AG09319 (cell line): ENCODE data around the gene FILIP1.

Source experiments
- DNase-seq: peaks from one replicate; pipeline ENCODE4 v3.0.0-alpha.2; 2010; ENCODE audit warnings: low read depth; ENCODE audit errors: extremely low read depth
- TF ChIP-seq, protein P1 (sequence below): IDR thresholded peaks from 2 replicates; pipeline ENCODE4 v1.5.1; 2011; ENCODE audit warnings: low read depth, mild to moderate bottlenecking, inconsistent platforms, low read length, moderate library complexity

FILIP1 gene

GRCh38 chr6:75391276-75391675, 102.3 kb downstream of the FILIP1 start:
- no peak for DNase-seq
- TF ChIP-seq, protein P1, sequence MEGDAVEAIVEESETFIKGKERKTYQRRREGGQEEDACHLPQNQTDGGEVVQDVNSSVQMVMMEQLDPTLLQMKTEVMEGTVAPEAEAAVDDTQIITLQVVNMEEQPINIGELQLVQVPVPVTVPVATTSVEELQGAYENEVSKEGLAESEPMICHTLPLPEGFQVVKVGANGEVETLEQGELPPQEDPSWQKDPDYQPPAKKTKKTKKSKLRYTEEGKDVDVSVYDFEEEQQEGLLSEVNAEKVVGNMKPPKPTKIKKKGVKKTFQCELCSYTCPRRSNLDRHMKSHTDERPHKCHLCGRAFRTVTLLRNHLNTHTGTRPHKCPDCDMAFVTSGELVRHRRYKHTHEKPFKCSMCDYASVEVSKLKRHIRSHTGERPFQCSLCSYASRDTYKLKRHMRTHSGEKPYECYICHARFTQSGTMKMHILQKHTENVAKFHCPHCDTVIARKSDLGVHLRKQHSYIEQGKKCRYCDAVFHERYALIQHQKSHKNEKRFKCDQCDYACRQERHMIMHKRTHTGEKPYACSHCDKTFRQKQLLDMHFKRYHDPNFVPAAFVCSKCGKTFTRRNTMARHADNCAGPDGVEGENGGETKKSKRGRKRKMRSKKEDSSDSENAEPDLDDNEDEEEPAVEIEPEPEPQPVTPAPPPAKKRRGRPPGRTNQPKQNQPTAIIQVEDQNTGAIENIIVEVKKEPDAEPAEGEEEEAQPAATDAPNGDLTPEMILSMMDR: no peak

DNA sequence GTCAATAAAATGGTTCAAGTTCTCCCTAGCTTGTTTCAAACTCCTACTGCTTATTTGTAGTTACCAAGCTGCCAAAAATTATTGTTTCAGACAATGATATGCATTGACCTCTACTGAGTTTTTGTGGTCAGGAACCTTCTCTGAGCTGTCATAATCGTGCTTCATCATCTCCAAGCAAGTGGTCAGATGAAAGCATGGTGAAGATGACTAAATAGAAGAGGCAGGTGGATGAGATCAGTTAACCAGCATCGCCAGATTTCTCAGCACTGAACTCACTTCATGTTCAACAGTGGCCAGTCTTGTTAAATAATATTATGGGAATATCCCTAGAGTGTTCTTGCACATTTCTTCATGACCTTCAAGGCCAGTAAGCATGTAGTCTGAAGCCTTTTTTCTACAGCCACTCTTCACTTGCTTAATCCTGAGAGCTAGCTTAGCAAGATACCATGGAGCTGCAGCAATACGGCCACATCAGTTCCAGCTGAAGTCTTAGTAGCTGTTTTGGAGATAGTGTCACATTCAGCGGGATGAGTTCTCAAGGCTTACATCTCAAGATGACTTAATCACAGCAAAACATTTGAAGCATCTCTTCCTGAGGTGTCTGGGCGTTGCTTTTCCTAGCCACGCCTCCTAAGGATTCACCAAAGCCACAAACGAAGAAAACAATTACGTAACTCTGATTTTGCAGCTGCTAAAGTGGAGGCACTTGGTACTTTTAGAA, 107.4 kb downstream of the FILIP1 start:
- TF ChIP-seq, protein P1: no peak
- DNase-seq: no peak

DNA sequence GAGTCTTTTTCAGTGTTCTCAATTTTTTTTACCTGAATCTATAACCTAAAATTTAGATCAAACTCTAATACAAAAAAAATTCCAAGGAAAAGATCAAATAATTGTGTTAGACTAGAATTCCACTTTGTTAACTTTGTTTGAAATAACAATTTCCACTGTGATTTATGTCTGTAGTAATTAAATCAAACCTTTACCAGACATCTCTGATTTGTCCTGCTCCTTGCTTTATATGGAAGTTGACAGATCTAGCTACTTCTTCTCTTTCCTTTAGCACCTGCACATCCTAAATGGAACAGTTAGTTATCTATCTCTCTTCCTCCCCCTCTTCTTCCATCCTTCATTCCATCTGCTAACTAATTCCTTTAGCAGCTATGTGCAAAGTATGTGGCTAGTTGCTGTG, 109.5 kb downstream of the FILIP1 start:
- TF ChIP-seq, protein P1: no peak
- no peak for DNase-seq

DNA sequence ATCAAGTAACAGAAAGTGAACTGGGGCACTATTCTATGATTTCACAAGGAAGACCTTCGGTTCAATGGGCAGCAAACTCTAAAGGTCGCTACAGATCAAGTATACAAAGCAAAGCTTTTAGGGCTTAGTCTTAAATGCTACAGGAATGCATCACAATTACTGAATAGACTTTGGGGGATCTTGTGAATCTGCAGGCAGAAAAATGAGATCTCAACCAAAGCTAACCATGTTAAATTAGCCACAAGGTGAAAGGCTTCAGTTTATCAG, 111.0 kb downstream of the FILIP1 start:
- DNase-seq: no peak
- TF ChIP-seq, protein P1: no peak

DNA sequence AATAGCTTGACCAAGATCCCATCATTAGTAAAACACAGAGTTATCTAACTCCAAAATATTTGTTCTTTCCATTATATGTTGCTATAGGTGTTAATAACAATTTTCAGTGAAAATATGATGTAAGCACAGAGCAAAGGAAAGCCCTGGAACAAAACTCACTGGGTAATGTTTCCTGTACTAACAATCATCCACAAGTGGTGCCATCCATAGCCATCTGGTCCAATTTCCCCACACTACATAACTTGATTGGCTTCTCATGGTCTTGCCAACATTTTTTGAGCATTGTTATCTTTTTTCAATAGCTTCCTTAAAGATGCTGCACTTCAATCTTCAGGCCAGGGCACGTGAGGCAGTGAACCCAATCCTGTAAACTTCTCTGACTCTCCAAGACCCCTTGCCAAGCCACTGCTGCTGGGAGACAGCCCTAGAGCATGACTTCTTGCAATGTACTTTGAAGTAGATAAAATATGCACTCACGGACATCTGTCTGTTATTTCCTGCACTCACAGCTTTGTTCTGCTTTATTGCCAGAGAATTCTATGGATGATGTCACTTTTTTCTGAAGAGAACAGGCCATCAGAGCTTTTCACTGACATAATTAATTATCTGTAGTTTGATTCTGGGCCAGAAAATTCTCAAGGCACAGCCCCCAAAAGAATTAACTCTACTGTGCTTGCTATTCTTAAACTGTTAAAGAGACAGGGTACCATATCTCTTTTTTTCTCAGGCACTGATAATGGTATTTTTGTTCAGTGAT, 111.5 kb downstream of the FILIP1 start:
- TF ChIP-seq, protein P1: no peak
- no peak for DNase-seq

DNA sequence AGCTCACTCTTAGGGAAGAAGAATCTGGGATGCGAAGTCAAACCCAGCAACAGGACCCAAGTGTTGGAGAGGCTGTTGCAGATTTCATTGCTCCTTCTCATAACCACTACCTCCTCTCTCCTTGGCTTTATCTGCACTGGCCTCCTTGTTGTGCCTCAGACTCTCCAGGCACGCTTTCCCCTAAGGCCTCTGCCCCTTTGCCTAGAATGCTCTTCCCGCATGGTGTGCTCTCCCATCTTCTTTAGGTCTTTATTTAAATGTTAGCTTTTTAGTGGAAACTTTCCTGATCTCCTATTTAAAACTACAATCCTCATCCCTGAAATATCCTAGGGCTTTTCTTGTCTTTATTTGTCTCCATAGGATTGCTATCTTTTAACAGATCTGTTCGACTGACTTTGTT, 114.1 kb downstream of the FILIP1 start:
- no peak for DNase-seq
- TF ChIP-seq, protein P1: no peak

DNA sequence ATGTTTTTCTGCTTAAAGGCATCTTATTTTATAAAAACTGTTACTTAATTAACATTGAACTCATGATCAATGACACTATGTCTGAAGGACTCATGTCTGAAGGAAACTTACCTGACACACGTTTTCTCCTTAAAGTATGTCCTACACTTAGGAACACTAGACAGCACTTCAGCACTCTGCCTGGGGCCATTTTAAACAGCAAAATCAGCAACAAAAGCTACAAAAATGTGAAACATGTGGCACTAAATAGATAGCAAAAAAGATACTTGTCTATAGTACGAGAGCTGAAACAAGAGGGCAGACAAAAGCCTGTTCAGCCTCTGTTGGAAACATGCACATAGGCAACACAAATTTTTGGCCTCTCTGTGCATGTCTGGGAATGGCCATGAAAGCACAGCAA, 115.5 kb downstream of the FILIP1 start:
- DNase-seq: no peak
- TF ChIP-seq, protein P1: no peak
